ENCODE data around the gene PAX4. TPM values are rescaled to one million over a fixed set of nuclear protein-coding genes. Genes with fewer than 3 reads are reported as not detected.

Gene PAX4
- total and polyA plus RNA-seq, 2 of the 4 experiments (the other 2 are of a cell fraction) = not detected

- BruUV-seq (replicated peaks) = no TSS peak
- Histone ChIP-seq H3K9me3 (ENCODE audit: control insufficient read depth, insufficient read depth, low read length) (no peaks in the 10 kb centered on the region), H2AK9ac (replicated peaks; ENCODE audit: low read depth, low read length, poor library complexity) (no peak overlapping the region), H3K23ac (ENCODE audit: low read depth, low read length) (no peak overlapping the region), H4K5ac (ENCODE audit: low read depth, low read length) (no peak overlapping the region), H2BK20ac (ENCODE audit: low read depth, low read length) (no peak overlapping the region), H2BK120ac (ENCODE audit: low read depth, low read length) (no peak overlapping the region), H3K79me1 (ENCODE audit: low read depth in 1 of 2, low read length in 2 of 2) (no peaks in the 10 kb centered on the region; a peak in 1 of 4 replicates), H3K14ac (replicated peaks; ENCODE audit: low read depth, low read length) (no peak overlapping the region), H2AK5ac (ENCODE audit: low read depth, low read length) (no peak overlapping the region), H3K4me3 (ENCODE audit: insufficient read depth, low read depth, low read length) (no peak overlapping the region), H3K27ac (ENCODE audit: insufficient read depth, low read length) (no peak overlapping the region), H3K18ac (ENCODE audit: low read depth, low read length) (no peak overlapping the region), H4K20me1 (ENCODE audit: insufficient read depth, low read length) (no peaks in the 10 kb centered on the region), H3K9ac (ENCODE audit: low read depth, low read length) (no peak overlapping the region), H3K9me1 (ENCODE audit: insufficient read depth, low read length) (no peaks in the 10 kb centered on the region; the same call in 1 of the 2 replicates), H2AFZ (replicated peaks; ENCODE audit: low read length, poor library complexity) (peak overlapping the region; percentile 3), H4K91ac (ENCODE audit: insufficient read depth, low read depth, low read length) (no peak overlapping the region), H3K27me3 (ENCODE audit: control insufficient read depth, insufficient read depth, low read length) (peaks cover 10% of the 10 kb centered on the region), H2BK15ac (ENCODE audit: low read depth, low read length) (no peak overlapping the region), H2BK5ac (ENCODE audit: low read depth, low read length, poor library complexity, severe bottlenecking) (no peak overlapping the region), H3K4me1 (ENCODE audit: control insufficient read depth, insufficient read depth, low read length) (no peaks in the 10 kb centered on the region), H3K4me2 (ENCODE audit: low read depth, low read length) (no peak overlapping the region), H3K56ac (ENCODE audit: extremely low read depth, insufficient read depth, low read length) (no peak overlapping the region), H4K8ac (ENCODE audit: low read depth in 2 of 2, low read length in 2 of 2) (no peak overlapping the region), H3K4ac (ENCODE audit: low read depth, low read length) (no peak overlapping the region), H3K36me3 (ENCODE audit: control insufficient read depth, insufficient read depth, low read length) (peaks cover 11% of the 10 kb centered on the region)
- ChIA-PET CTCF (no interaction called here), POLR2A (ENCODE audit: unreplicated experiment) (no interaction called here)
- in situ Hi-C loops (cut with MboI; ENCODE audit: low sequenced_read_pairs) (no loop called here), dilution Hi-C loops (cut with HindIII; ENCODE audit: low sequenced_read_pairs, unreplicated experiment) (no loop called here), intact Hi-C loops (cut with micrococcal nuclease) (no loop called here)
- no peak for DNase-seq
- TF ChIP-seq USF2 (IDR thresholded peaks at IDR 0.05; ENCODE audit: low read depth, low read length) (no peak), POLR2A (IDR thresholded peaks at IDR 0.05; ENCODE audit: low read depth, low read length) (no peak), BHLHE40 (IDR thresholded peaks at IDR 0.05; ENCODE audit: low read depth, low read length) (no peak), SMC3 (IDR thresholded peaks at IDR 0.05; ENCODE audit: low read depth, low read length) (no peak), NFE2L2 (IDR thresholded peaks at IDR 0.05; ENCODE audit: low read depth, low read length) (no peak), RCOR1 (IDR thresholded peaks at IDR 0.05; ENCODE audit: insufficient replicate concordance, low read length) (no peak)
- TF ChIP-seq, protein P1, sequence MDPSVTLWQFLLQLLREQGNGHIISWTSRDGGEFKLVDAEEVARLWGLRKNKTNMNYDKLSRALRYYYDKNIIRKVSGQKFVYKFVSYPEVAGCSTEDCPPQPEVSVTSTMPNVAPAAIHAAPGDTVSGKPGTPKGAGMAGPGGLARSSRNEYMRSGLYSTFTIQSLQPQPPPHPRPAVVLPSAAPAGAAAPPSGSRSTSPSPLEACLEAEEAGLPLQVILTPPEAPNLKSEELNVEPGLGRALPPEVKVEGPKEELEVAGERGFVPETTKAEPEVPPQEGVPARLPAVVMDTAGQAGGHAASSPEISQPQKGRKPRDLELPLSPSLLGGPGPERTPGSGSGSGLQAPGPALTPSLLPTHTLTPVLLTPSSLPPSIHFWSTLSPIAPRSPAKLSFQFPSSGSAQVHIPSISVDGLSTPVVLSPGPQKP (IDR thresholded peaks at IDR 0.05; ENCODE audit: borderline replicate concordance, low read depth, low read length) = no peak
- no CpG with 5 or more reads among the region's 5 CpGs for WGBS, 2 experiments (ENCODE audit: extremely low coverage in 2 of 2, insufficient read length in 1 of 2)
- ATAC-seq (ENCODE audit: low read depth) = no peak
Observed at GRCh38 chr7:127595737-127596136, 22.2 kb downstream of the PAX4 start.

All from IMR-90 (cell line).